Activated naive CD4-positive, alpha-beta T cell treated with anti-CD3 and anti-CD28 coated beads, Interleukin-2, amount 50 U/mL, for 24 hours (primary cell): ENCODE data around the gene MPZL1.

Experiments
- H3K27ac Mint-ChIP-seq: one replicate; pipeline ENCODE4 v1.8.0; 2021; ENCODE audit warnings: mild to moderate bottlenecking, mixed read lengths
- H3K27me3 Mint-ChIP-seq: one replicate; pipeline ENCODE4 v1.8.0; 2021; ENCODE audit warnings: mixed read lengths
- H3K36me3 Mint-ChIP-seq: one replicate; pipeline ENCODE4 v1.8.0; 2021; ENCODE audit warnings: mixed read lengths
- H3K4me1 Mint-ChIP-seq: one replicate; pipeline ENCODE4 v1.8.0; 2021; ENCODE audit warnings: mixed read lengths
- H3K4me3 Mint-ChIP-seq: one replicate; pipeline ENCODE4 v1.8.0; 2021; ENCODE audit warnings: mild to moderate bottlenecking, mixed read lengths
- H3K9me3 Mint-ChIP-seq: one replicate; pipeline ENCODE4 v1.8.0; 2021; ENCODE audit warnings: mixed read lengths

MPZL1 gene

DNA sequence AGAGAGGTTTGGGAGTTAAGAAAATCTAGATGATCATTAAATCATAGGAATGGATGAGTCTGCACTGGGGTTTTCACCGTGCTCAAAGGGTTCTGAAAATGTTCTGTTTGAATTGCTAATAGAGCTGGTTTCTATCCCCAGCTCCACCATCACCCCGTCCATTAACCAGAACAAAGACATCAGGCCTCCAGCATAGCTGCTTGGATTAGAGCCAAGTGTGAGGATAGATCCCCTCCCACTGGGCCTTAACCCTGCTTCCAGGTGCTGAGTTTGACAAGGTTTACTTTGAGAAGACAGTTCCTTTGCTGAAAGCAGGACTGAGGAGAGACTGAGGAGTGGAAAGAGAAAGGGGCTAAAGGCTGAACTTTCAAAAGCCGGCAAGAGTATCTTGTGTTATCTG is 48.3 kb downstream of the MPZL1 start:
- no peak overlapping the region for H3K4me3 Mint-ChIP-seq
- H3K27ac Mint-ChIP-seq = no peak overlapping the region
- no peaks in the 10 kb centered on the region for H3K27me3 Mint-ChIP-seq
- H3K4me1 Mint-ChIP-seq = peaks cover 3% of the 10 kb centered on the region
- H3K9me3 Mint-ChIP-seq = no peaks in the 10 kb centered on the region
- H3K36me3 Mint-ChIP-seq = peaks cover 34% of the 10 kb centered on the region

- Mint-ChIP-seq H3K9me3 (no peaks in the 10 kb centered on the region), H3K4me3 (no peak overlapping the region), H3K36me3 (peaks cover 31% of the 10 kb centered on the region), H3K27me3 (no peaks in the 10 kb centered on the region), H3K4me1 (peaks cover 22% of the 10 kb centered on the region), H3K27ac (no peak overlapping the region)
Measured at GRCh38 chr1:167772436-167772835, 50.7 kb downstream of the MPZL1 start.

GRCh38 chr1:167773516-167773915 is 51.7 kb downstream of the MPZL1 start:
- Mint-ChIP-seq H3K4me1 (peaks cover 23% of the 10 kb centered on the region), H3K27ac (no peak overlapping the region), H3K4me3 (no peak overlapping the region), H3K36me3 (peaks cover 24% of the 10 kb centered on the region), H3K27me3 (no peaks in the 10 kb centered on the region), H3K9me3 (no peaks in the 10 kb centered on the region)

- peaks cover 22% of the 10 kb centered on the region for H3K36me3 Mint-ChIP-seq
- no peaks in the 10 kb centered on the region for H3K27me3 Mint-ChIP-seq
- peaks cover under 1% of the 10 kb centered on the region for H3K9me3 Mint-ChIP-seq
- no peak overlapping the region for H3K4me3 Mint-ChIP-seq
- H3K4me1 Mint-ChIP-seq = peaks cover 23% of the 10 kb centered on the region
- H3K27ac Mint-ChIP-seq = no peak overlapping the region
Measured at GRCh38 chr1:167774710-167775109, 52.9 kb downstream of the MPZL1 start.

DNA sequence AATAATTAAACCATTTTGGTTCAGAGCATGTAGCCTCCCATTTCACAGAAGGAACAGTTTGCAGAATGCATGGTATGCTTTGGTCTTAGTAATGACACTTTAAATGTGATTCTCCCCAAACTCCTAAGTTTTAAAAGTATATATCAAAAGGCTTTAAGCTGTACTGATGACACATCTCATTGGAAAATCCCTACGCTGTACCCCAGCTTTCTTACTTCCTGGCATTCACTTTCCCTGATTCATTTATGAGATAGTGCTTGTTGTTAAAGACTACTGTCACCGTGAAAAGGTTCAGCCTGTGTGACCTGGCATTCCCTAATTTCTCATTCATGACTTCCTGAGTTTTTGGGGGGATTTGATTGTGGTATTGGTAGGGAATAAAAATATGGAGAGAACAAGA is 53.4 kb downstream of the MPZL1 start:
- no peaks in the 10 kb centered on the region for H3K27me3 Mint-ChIP-seq
- H3K9me3 Mint-ChIP-seq = peaks cover 5% of the 10 kb centered on the region
- H3K4me1 Mint-ChIP-seq = peaks cover 23% of the 10 kb centered on the region
- H3K27ac Mint-ChIP-seq = no peak overlapping the region
- H3K4me3 Mint-ChIP-seq = no peak overlapping the region
- peaks cover 23% of the 10 kb centered on the region for H3K36me3 Mint-ChIP-seq

DNA sequence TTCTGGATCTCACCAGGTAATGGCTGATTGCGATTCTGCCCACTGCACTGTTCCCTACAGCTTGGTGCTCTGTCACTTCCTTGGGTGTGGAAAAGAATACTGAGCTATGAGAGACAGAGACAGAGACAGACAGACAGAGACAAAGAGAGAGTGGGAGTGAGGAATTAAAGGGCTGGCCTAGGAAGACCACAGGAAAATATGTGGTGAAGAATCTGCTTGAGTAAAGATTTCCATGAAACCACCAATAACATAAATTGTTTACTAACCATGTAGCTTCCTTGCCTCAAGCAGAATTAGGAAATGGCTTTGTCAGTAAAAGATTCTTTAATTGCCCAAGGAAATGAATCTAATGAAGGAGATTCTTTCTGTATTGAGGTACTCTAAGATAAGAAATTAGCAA is 54.4 kb downstream of the MPZL1 start:
- peaks cover 17% of the 10 kb centered on the region for H3K36me3 Mint-ChIP-seq
- peaks cover 6% of the 10 kb centered on the region for H3K9me3 Mint-ChIP-seq
- no peak overlapping the region for H3K4me3 Mint-ChIP-seq
- H3K4me1 Mint-ChIP-seq = peaks cover 23% of the 10 kb centered on the region
- peak overlapping the region; percentile 33 for H3K27ac Mint-ChIP-seq
- H3K27me3 Mint-ChIP-seq = no peaks in the 10 kb centered on the region

- H3K4me3 Mint-ChIP-seq = no peak overlapping the region
- H3K27ac Mint-ChIP-seq = peak overlapping the region; percentile 73
- peaks cover 17% of the 10 kb centered on the region for H3K36me3 Mint-ChIP-seq
Measured at GRCh38 chr1:167776616-167777268, 55.0 kb downstream of the MPZL1 start.

GRCh38 chr1:167777269-167777650 is 55.5 kb downstream of the MPZL1 start:
- no peak overlapping the region for H3K4me3 Mint-ChIP-seq
- peaks cover 6% of the 10 kb centered on the region for H3K9me3 Mint-ChIP-seq
- H3K4me1 Mint-ChIP-seq = peaks cover 23% of the 10 kb centered on the region
- H3K27me3 Mint-ChIP-seq = no peaks in the 10 kb centered on the region
- H3K27ac Mint-ChIP-seq = peak overlapping the region; percentile 73
- H3K36me3 Mint-ChIP-seq = peaks cover 17% of the 10 kb centered on the region

More at GRCh38 chr1:167776616-167777268, 55.0 kb downstream of the MPZL1 start:
- Mint-ChIP-seq H3K4me1 (peaks cover 23% of the 10 kb centered on the region), H3K27me3 (no peaks in the 10 kb centered on the region), H3K9me3 (peaks cover 6% of the 10 kb centered on the region)

GRCh38 chr1:167781558-167781957 is 59.8 kb downstream of the MPZL1 start:
- Mint-ChIP-seq H3K4me1 (peaks cover 10% of the 10 kb centered on the region), H3K4me3 (no peak overlapping the region), H3K27ac (no peak overlapping the region), H3K9me3 (peaks cover 6% of the 10 kb centered on the region), H3K27me3 (no peaks in the 10 kb centered on the region), H3K36me3 (peaks cover 12% of the 10 kb centered on the region)

DNA sequence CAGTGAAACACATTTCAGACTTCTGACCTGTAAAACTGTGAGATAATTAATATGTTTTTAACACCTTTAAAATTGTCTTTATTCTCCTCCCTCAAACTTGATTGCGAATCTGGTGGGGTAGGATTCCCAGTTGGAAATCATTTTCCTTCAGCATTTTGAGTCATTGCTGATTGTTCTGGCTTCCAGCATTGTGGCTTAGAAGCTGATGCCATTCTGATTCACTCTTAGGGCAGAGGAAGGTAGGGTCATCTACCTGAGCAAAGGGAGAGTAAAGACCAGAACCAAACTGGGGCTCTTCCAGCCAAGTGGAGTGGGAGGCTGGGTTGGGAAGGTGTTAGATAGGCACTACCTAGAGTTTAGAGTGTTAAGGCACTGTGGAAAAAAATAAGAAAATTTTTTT is 61.2 kb downstream of the MPZL1 start:
- Mint-ChIP-seq H3K27ac (no peak overlapping the region), H3K27me3 (no peaks in the 10 kb centered on the region), H3K9me3 (peaks cover 6% of the 10 kb centered on the region), H3K4me3 (no peak overlapping the region), H3K36me3 (peaks cover 13% of the 10 kb centered on the region), H3K4me1 (no peaks in the 10 kb centered on the region)

GRCh38 chr1:167784876-167785550 is 63.2 kb downstream of the MPZL1 start:
- Mint-ChIP-seq H3K4me1 (no peaks in the 10 kb centered on the region), H3K27me3 (no peaks in the 10 kb centered on the region), H3K4me3 (no peak overlapping the region), H3K9me3 (peaks cover 3% of the 10 kb centered on the region), H3K27ac (no peak overlapping the region), H3K36me3 (peaks cover 14% of the 10 kb centered on the region)

- H3K9me3 Mint-ChIP-seq = no peaks in the 10 kb centered on the region
- no peak overlapping the region for H3K27ac Mint-ChIP-seq
- H3K4me3 Mint-ChIP-seq = no peak overlapping the region
- H3K4me1 Mint-ChIP-seq = no peaks in the 10 kb centered on the region
- no peaks in the 10 kb centered on the region for H3K27me3 Mint-ChIP-seq
- H3K36me3 Mint-ChIP-seq = peaks cover 13% of the 10 kb centered on the region
Measured at GRCh38 chr1:167786502-167786901, 64.7 kb downstream of the MPZL1 start.

GRCh38 chr1:167789501-167789900 is 67.7 kb downstream of the MPZL1 start:
- H3K36me3 Mint-ChIP-seq = peaks cover 9% of the 10 kb centered on the region
- H3K4me1 Mint-ChIP-seq = no peaks in the 10 kb centered on the region
- no peaks in the 10 kb centered on the region for H3K27me3 Mint-ChIP-seq
- no peak overlapping the region for H3K27ac Mint-ChIP-seq
- H3K9me3 Mint-ChIP-seq = no peaks in the 10 kb centered on the region
- no peak overlapping the region for H3K4me3 Mint-ChIP-seq

DNA sequence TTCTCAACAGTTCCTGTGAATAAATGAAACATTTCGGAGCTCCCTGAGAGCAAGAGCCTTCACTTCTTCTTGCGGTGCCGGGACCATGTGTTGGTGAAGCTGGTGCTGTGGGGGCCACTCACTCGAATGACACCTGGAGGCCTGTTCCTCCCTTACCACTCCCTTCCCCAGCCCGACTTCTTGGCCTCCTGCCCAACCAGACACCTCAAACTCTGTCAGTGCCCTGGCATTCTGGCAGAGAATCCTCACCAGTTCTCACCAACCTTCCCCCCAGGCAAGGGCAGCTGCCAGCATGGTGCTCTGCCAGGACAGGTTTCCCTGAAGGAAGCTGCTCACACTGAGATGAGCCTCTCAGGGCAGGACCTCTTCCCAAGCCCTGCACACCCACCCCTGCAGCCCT is 68.3 kb downstream of the MPZL1 start:
- H3K4me1 Mint-ChIP-seq = no peaks in the 10 kb centered on the region
- H3K9me3 Mint-ChIP-seq = no peaks in the 10 kb centered on the region
- H3K4me3 Mint-ChIP-seq = no peak overlapping the region
- peaks cover 9% of the 10 kb centered on the region for H3K36me3 Mint-ChIP-seq
- no peak overlapping the region for H3K27ac Mint-ChIP-seq
- no peaks in the 10 kb centered on the region for H3K27me3 Mint-ChIP-seq

- H3K4me3 Mint-ChIP-seq = no peak overlapping the region
- no peaks in the 10 kb centered on the region for H3K9me3 Mint-ChIP-seq
- peaks cover 9% of the 10 kb centered on the region for H3K36me3 Mint-ChIP-seq
- no peak overlapping the region for H3K27ac Mint-ChIP-seq
- H3K4me1 Mint-ChIP-seq = no peaks in the 10 kb centered on the region
- H3K27me3 Mint-ChIP-seq = no peaks in the 10 kb centered on the region
Measured at GRCh38 chr1:167791281-167792187, 69.8 kb downstream of the MPZL1 start.

DNA sequence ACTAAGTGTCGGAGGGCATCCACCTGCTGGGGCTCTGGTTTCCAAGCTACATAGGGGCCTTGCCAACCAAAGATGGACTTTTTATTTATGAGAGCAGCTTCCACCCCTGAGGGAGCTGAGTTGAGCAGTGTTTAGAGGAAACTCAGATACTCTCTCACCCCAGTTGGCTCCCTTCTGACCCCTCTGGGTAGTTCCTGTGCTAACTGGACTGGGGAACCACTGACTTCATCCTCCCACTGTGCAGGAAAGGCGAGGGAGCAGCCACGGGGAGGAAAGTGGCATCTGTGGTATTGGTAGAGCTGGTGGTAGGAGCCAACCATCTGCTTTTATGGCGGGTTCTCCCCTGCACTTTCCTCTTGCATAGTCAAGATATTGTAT is 70.4 kb downstream of the MPZL1 start:
- Mint-ChIP-seq H3K4me3 (no peak overlapping the region), H3K36me3 (peaks cover 9% of the 10 kb centered on the region), H3K9me3 (no peaks in the 10 kb centered on the region), H3K4me1 (peaks cover 3% of the 10 kb centered on the region), H3K27me3 (no peaks in the 10 kb centered on the region), H3K27ac (no peak overlapping the region)
